ENCODE results near the gene CALR3.
A peak's percentile ranks its signal among the peaks of the same experiment; 100 is the strongest.
"Not testable (repeated sequence)": the region's sequence is repeated elsewhere in the genome, so short reads cannot be mapped to it uniquely, and the experiment has no call there.

Gene CALR3

DNA sequence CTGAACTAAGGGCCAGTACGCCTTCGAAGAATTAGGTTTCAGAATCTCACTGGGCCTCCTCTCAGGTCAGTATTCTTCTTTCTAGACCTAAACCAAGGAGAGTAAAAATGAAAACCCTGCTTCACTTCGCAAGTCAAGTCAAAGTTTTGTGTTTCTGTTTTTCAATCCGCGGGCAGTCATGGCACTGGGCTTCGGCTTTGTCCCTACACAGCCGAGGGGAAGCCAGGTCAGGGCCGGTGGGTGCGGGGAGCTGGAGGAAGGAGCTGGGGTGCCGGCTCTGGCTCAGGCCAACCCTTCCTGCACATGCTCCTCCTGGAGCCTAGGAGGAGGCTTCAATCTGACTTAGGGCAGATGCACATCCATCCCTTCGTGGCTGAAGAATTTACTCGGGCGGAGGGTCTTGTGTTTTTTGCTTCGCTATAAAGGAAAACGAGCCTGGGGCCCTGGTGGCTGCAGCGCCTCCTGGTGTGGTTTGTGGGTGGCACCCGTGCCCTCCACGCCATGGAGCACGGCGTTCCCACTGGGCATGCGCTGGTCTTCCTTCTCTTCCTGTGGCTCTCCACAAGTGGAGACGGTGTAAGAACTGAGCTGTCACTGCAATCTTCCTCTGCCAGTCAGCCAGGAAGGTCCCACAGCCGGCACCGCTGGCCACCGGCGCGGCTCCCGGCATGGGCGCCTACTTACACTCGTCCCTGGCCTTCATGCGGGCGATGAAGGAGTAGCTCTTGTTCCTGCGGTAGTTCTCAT, 22.7 kb upstream of the CALR3 start:
- TF ChIP-seq ZNF274 (IDR thresholded peaks at IDR 0.05; ENCODE audit: low read depth, low read length), result no peak
- no peak overlapping the region for H3K4me3 ChIP-seq (ENCODE audit: low read length)

DNA sequence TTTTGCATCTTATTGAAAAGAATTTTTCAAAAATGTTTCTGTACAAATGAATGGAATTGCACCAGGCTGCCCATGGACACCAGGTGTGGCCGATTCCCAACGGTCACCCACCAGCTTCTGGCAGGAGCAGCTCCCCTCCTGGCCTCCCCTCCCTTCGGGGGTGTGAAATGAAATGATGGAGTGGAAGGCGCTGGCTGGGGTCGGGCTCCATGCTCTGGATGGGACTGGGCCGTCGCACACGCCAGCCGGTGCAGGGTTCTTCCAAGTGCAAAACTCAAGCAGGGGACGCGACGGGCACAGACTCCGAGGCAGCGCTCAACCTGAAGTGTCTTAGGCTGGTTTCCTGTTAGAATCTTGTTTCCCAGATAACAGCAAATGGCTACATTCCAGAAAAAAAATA, 22.1 kb upstream of the CALR3 start:
- no peak for TF ChIP-seq ZNF274 (IDR thresholded peaks at IDR 0.05; ENCODE audit: low read depth, low read length)
- H3K4me3 ChIP-seq (ENCODE audit: low read length), result no peak overlapping the region

DNA sequence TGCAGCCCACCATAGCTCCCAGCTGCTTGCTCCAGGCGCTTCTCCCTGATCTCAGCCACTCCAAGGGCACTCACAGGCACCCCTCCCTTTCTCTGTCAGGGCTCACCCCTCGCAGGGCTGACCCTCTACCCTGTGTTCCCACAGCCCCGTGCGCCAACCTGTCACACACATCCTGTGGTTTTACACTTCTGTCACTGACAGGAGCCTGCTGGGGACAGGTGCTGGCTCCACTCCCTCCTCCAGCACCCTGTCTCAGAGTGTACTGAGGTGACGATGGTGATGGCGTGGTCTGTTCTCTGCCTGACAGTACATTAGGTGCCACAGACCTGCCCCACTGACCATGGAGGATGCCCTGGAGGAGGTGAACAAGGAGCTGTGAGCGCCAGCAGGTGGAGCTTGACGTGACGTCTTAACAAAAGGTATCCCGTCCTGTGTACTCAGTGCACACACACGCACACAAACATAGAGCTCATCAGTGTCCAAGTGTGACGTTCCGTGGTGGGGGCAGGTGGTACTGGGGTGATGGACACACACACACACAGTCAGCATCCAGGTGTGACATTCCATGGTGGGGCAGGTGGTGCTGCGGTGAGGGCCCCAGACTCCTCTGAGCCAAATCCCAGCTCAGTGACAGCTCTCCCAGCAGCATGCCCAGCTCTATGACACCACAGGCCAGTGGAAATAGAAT, 21.1 kb upstream of the CALR3 start:
- H3K4me3 ChIP-seq (ENCODE audit: low read length), result no peak overlapping the region
- TF ChIP-seq ZNF274 (IDR thresholded peaks at IDR 0.05; ENCODE audit: low read depth, low read length), result no peak

DNA sequence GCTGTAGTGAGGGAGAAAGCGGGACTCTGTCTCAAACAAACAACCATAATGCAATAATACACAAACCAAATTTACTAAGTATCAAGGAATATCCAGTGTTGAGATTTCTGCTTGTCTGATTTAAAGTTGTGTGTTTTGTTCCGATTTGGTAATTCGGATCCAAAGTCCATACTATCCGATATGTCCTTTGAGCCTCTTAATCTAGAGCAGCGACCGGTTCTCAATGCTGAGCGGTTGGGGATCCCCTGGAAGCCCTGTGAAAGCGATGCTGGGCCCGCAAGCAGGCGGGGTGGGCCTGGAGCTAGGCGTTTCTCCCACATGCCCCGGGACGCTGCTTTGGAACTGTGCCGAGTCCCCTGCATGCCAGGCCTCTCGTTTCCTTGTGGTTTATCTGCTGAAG, 20.4 kb upstream of the CALR3 start:
- no peak for TF ChIP-seq ZNF274 (IDR thresholded peaks at IDR 0.05; ENCODE audit: low read depth, low read length)
- no peak overlapping the region for H3K4me3 ChIP-seq (ENCODE audit: low read length)

DNA sequence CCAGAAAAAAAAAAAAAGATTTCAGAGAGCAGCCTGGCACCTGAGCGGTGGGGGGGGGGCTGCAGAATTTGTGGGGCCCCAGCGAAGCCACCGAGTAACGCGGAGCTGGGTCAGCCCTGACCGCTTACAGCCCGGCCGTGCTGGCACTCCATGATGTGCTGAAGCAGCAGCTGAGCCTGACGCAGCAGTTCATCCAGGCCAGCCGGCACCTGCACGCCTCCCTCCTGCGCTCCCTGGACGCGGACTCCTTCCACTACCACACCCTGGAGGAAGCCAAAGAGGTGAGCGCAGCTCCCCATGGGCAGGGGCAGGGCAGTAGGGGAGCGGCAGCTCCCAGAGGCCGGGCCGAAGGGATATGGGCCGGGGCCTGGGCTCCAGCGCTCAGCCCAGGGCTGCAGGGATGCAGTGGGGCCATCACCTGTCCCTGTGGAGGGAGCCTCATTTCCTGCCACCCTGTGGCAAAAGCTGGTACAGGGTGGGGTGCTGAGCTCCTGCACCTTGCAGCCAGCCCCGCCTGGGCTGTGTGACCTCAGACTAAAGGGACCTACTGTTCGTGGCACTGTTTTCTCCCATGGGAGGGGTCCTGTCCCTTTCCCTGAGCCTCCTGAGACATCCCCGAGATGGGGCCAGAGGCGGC, 18.5 kb upstream of the CALR3 start:
- no peak for TF ChIP-seq ZNF274 (IDR thresholded peaks at IDR 0.05; ENCODE audit: low read depth, low read length)
- no peak overlapping the region for H3K4me3 ChIP-seq (ENCODE audit: low read length)

DNA sequence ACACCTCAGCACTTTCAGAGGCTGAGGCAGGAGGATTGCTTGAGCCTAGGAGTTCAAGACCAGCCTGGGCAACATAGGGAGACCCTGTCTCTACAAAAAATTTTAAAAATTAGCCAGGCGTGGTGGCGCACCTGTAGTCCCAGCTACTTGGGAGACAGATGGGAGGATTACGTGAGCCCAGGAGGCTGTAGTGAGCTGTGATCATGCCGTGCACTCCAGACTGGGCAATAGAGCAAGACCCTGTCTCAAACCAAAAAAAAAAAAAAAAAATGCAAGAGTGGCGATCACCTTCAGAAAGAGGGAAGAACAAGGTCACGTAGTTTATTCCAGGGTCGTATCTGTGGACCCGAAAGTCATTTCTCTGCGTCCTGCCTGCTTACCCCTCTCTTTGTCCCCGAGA, 16.6 kb upstream of the CALR3 start:
- H3K4me3 ChIP-seq (ENCODE audit: low read length), result not testable (repeated sequence)

DNA sequence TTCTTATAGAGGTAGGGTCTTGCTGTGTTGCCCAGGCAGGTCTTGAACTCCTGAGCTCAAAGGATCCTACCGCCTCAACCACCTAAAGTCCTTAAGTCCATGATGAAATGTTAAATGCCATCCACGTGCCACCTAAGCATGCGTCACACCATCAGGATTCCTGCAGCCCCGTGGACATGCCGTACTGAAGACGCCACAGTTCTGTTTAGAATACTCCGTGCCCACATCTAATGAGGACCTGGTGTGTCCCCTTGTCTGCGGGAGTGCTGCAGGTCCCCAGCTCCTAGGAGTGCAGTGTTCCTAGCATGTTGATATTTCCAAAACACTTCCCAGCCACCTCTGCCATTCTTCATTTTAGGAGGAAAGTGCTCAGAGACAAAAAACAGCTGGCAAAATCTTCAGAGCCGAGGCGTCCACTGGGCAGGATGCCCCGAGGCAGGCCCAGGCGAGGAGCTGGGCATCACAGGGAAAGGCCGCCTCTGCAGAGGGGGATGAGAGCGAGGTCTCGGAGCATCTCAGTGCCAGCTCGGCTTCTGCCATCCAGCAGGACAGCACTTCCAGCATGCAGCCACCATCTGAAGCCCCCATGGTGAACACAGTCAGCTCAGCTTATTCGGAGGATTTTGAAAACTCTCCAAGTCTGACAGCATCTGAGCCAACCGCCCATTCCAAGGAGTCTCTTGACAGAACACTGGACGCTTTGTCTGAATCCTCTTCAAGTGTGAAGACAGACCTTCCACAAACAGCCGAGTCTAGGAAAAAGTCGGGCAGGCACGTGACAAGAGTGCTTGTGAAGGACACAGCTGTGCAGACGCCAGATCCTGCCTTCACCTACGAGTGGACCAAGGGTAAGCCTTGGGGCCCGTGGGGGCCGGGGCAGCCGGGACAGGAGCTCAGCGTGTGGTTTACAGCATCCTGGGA, 13.4 kb upstream of the CALR3 start:
- TF ChIP-seq ZNF274 (IDR thresholded peaks at IDR 0.05; ENCODE audit: low read depth, low read length), result no peak
- H3K4me3 ChIP-seq (ENCODE audit: low read length), result no peak overlapping the region

DNA sequence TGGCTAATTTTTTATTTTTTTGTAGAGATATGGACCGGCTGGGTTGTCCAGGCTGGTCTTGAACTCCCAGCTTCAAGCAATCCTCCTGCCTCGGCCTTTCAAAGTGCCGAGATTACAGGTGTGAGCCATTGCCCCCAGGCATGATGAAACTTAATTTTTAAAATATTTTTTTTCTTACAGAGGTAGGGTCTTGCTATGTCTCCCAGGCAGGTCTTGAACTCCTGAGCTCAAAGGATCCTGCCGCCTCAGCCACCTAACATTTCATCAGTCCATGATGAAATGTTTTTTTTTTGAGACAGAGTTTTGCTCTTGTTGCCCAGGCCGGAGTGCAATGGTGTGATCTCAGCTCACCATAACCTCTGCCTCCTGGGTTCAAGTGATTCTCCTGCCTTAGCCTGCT, 12.6 kb upstream of the CALR3 start:
- no peak overlapping the region for H3K4me3 ChIP-seq (ENCODE audit: low read length)
- no peak for TF ChIP-seq ZNF274 (IDR thresholded peaks at IDR 0.05; ENCODE audit: low read depth, low read length)

DNA sequence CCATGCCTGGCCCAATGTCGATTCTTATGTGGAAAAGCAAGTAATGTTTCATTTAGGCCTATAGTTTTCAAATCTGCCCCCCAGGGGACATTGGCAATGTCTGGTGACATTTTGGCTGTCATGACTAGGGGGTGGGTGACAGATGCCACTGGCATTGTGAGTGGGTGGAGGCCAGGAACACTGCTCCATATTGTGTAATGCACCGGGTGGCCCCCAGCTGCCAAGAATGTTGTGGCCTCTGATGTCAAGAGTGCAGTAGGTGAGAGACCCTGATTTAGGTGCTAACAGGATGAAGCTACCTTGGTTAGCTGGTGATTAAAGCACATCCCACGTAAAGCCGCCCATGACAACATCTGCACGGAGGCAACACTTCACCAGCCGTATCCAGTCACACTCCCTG, 11.0 kb upstream of the CALR3 start:
- H3K4me3 ChIP-seq (ENCODE audit: low read length), result no peak overlapping the region
- no peak for TF ChIP-seq ZNF274 (IDR thresholded peaks at IDR 0.05; ENCODE audit: low read depth, low read length)

DNA sequence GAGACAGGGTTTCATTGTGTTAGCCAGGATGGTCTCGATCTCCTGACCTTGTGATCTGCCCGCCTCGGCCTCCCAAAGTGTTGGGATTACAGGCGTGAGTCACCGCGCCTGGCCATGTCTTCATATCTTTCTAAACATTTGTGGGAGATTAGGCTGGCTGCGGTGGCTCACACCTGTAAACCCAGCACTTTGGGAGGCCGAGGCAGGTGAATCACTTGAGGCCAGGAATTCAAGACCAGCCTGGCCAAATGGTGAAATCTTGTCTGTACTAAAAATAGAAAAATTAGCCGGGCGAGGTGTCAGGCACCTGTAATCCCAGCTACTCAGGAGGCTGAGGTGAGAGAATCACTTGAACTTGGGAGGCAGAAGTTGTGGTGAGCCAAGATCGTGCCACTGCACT, 10.2 kb upstream of the CALR3 start:
- not testable (repeated sequence) for H3K4me3 ChIP-seq (ENCODE audit: low read length)

DNA sequence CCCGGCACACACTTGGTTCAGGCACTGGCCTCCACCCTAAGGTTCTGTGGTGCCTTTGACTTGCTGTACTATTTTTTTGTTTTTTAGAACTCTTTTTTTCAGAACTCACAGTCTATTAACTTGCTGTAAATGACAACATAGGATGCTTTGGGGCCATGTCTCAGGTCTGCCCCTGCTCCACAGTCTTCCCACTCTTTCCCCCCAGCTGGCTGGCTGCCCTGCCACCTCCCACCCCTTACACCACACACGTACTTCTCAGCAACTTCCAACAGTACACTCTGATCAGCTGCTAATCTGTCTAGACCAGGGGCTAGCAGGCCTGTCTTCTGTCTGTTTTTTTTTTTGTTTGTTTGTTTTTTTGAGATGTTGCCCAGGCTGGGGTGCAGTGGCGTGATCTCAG, 8.3 kb upstream of the CALR3 start:
- no peak overlapping the region for H3K4me3 ChIP-seq (ENCODE audit: low read length)
- no peak for TF ChIP-seq ZNF274 (IDR thresholded peaks at IDR 0.05; ENCODE audit: low read depth, low read length)

DNA sequence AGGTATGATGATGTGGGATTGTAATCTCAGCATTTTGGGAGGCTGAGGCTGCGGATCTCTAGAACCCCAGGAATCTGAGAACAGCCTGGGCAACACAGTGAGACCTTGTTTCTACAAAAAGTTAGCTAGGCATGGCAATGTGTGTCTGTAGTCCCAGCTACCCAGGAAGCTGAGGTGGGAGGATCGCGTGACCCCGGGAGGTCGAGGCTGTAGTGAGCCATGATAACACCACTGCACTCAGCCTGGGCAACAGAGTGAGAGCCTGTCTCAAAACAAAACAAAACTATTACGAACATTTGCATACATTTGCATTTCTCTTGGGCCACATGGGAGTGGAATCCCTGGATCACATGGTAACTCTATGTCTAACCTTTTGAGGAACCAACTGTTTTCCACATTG, 1.9 kb upstream of the CALR3 start:
- no peak overlapping the region for H3K4me3 ChIP-seq (ENCODE audit: low read length)
- no peak for TF ChIP-seq ZNF274 (IDR thresholded peaks at IDR 0.05; ENCODE audit: low read depth, low read length)

DNA sequence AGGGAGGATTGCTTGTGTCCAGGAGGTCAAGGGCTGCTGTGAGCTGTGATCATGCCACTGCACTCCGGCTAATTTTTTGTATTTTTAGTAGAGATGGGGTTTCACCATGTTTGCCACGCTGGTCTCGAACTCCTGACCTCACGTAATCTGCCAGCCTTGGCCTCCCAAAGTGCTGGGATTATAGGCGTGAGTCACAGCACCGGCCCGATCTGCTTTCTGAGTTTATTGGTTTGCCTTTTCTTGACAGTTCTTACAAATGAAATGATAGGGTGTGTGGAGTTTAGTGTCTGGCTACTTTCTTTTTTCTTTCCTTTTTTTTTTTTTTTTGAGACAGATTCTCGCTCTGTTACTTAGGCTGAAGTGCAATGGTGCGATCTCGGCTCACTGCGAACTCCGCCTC, 1.1 kb upstream of the CALR3 start:
- H3K4me3 ChIP-seq (ENCODE audit: low read length), result peak overlapping the region; percentile 77; the same call in 1 of the 2 replicates
- no peak for TF ChIP-seq ZNF274 (IDR thresholded peaks at IDR 0.05; ENCODE audit: low read depth, low read length)

DNA sequence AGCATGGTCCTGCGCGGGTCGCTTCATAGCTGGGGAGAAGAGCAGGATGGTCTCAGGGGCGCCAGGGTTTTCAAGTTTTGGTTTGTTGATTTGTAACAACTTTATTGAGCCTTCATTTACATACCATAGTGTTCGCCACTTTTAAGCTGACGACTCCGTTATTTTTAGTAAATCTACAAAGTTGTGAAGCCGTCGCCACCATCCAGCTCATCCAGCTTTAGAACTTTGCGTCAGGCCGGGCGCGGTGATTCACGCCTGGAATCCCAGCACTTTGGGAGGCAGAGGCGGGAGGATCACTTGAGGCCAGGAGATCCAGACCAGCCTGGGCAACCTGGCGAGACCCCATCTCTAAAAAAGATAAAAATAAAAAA, 631 bp upstream of the CALR3 start:
- peak overlapping the region; percentile 77 for H3K4me3 ChIP-seq (ENCODE audit: low read length)
- TF ChIP-seq ZNF274 (IDR thresholded peaks at IDR 0.05; ENCODE audit: low read depth, low read length), result no peak

DNA sequence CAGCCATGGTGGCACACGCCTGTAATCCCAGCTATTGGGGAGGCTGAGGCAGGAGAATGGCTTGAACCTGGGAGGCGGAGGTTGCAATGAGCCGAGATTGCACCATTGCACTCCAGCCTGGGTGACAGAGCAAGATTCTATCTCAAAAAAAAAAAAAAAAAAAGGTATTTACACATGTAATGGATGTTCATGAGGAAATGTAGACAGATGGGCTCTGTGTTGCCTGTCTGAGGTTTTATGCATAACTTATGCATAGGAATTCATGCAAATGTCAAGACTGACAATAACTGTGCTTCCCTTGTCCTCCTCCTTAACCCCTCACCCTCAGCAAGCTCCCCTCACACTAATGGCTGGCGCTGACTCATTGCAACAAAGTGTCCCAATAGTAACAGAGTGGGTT, 9.5 kb downstream of the CALR3 start:
- H3K4me3 ChIP-seq (ENCODE audit: low read length), result not testable (repeated sequence)
